GM18858 (cell line): ENCODE measurements around the gene CDH13.

Experiments used
- ATAC-seq: cut with Tn5 transposase; IDR thresholded peaks from one replicate; pipeline ENCODE4 v1.9.1; 2021; ENCODE audit not compliant: unreplicated experiment

The CDH13 gene

DNA sequence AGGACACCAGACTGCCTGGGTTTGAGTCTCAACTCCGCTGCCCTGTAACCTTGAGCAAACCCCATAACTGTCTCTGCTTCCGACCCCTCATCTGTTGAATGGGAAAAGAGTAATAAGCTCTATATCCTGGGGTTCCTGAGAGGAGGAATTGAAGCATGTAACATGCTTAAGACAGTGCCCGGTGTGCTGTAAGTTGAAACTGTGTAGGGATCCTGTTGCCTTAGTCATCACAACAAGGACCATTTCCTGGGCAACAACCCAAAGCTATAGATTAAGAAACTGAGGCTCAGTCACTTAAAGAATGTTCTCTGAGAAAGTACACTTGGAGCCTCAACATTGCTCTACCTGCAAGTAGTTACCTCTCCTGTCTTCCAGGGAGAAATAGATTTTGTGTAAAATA lies 23.0 kb downstream of the CDH13 start:
- ATAC-seq = no peak

DNA sequence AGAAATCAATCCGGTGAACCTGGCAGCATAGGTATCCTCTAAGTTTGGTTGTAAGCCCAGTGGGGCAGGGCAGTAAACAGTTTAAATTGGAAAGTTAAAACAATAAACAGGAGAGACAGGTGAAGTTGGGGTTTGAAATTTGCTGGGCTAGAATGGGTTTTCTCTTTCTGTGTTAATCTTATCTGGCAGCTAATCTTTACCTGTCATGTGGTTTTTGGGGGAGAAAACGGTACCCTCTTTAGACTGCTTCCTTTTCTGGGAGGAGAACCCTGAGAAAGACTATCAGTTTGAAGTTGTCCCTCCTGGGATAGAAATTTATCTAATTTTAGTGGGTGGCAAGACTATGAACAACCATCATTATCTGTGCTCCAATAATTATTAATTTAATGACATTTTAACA lies 24.0 kb downstream of the CDH13 start:
- ATAC-seq = no peak

DNA sequence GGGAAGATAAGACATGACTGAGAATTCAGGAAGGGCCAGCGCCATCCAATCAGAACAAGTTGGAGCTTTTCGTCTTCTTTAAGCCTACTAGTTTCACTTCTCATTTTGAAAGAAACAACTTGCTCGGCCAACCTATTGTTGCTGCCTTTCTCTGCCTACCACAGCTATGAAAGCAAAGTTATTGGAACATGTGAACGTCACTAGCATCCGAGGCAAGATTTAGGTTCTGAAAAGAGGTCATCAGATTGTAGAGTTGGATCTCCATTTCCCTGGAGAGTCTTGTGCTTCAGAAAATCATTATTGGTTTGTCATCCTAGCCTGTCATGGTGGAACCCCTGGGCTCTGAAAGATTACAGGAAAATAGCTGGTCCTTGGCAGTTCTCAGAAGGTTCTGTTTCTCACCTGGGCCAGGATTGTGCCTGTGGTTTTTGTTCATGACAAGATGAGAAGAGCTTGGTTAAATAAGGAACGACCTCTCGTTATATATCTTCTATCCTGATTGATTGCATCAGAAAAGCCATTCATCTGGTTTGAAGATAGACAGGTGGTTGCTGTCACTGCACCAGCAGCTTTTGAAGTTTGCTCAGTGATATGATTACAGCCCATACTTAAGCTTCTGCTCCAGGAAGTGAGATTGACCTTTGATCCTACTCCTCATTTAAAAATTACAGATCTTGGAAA lies 25.3 kb downstream of the CDH13 start:
- peak; percentile 40 for ATAC-seq

DNA sequence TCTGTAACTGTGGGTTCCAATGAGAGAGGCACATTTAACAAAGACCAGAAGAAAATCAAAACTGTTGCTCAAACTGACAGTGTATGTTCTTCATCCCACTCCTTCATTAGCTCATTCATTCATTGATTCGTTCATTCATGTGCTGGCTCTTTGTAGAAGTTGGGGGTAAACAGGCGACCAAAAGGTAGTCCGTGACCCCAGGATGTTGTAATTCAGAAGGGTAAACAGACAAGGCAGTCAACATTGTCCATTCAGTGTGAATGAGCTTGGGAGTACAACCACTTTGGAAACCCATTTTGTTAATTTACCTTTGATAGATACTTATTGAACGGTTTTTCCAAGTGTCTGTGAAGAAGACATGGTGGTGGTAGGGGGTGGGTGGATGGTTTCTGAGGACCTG lies 26.1 kb downstream of the CDH13 start:
- no peak for ATAC-seq

DNA sequence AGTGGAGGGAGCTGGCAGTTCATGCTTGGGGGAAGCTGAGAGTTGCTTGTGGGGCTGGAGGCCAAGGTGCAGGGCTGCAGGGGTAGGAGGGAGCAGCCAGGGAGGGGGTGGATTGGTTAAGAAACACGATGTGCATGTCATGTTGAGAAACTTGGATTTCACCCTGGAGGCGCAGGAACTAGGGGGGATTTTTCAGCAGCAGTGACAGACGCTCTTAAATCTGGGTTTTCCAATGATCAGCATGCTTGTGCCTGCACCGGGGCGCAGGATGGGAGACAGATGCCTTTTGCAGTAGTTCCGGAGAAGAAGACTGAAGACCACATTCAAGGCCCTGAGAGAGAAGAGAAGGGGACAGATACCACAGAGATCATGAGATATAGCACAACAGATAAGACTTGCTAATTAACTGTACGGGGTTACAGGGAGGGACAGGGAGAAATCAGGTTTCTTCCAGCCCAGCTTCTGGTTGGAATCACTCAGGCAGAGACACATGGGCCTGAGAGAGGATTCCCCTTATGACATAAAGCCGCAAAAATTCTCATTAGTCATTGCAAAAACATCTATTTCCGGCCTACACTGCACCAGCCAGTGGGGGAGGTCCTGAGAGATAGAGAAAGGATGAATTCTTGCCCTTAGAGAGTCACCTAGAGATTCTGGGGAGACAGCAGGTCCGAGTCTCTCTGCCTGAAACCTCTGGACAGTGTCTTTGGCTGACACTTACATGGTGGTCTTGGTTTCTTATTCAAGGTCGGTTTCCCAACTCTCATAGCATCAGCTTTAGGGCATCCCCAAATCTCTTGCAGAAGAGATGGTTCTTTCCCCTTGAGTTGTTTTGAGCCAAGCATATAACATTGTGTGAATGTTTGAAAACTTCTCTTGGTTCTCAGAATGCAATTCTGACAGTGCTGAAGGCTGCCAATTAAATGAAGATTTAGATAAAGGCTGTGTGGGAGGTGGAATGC lies 27.1 kb downstream of the CDH13 start:
- ATAC-seq = peak; percentile 75

DNA sequence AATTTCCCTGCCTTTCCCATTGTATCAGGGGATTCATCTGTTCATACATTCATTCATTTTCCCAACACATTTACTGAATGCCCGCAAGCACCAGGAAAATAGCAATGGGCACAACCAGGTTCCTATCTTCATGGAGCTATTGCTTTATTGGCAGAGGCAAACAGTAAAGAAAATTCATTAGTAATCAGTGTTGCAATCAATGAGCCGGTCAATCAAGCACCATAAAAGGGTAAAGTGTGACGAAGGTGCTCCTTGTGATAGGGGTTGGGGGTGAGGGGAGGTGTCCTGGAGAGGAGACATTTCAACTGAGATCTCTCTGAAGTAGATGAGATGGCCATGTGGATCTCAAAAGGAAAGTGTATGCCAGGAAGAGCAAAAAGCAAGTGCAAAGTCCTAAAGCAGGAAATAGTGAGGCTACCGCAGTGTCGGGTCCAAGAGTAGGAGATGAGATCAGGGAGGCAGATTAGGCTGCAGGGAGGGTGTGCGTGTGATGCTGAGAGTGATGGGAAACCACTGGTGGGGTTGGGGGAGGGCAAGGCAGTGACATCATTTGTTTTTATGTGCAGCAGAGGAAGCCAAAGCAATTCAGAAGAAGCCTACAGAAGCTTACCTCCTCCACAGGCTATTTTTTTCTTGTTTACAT lies 28.4 kb downstream of the CDH13 start:
- no peak for ATAC-seq

DNA sequence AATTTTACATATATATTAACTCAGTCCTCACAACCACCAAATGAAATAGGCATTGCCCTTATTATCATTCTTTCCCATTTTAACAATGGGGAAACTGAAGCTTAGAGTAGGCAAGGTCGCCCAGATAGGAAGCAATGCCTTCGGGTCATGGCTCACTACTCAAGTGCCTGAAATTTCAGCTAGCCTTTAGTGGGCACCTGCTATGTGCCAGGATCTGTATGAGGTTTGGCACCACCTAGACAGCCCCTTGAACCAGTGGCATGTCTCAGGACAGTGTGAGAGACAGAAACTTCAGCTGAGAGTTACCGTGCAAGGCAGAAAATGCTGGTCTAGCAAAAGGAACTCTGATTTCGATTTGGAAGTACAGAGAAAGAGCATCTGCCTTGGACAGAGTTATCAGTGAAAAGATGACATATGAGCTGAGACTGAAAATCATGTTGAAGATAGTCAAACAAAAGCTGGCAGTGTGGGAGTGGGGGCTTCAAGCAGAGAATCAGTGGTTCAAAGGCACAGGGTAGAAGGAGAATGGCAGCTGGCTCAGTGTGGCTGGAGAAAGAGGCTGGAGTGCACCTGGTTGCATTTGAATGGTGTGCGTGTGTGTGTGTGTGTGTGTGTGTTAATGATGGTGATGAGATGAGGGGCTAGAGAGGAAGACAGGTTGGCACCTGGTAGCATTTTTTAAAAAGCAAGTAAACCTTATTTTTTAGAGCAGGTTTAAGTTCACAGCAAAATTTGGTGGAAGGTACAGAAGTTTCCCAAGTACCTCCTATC lies 29.1 kb downstream of the CDH13 start:
- no peak for ATAC-seq

DNA sequence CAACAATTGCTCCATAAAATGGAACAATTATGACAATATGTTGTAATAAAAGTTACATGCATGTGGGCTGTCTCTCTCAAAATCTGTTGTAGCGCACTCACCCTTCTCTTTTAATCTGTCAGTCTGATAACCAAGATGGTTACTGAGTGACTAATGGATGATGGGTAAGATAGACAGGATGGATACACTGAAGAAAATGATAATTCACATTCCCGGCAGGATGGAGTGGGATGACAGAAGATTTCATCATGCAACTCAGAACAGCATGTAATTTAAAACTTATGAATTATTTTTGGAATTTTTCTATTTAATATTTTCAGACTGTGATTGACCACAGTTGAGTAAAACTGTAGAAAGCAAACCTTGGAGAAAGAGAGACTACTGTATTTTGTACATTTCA lies 30.5 kb downstream of the CDH13 start:
- no peak for ATAC-seq

DNA sequence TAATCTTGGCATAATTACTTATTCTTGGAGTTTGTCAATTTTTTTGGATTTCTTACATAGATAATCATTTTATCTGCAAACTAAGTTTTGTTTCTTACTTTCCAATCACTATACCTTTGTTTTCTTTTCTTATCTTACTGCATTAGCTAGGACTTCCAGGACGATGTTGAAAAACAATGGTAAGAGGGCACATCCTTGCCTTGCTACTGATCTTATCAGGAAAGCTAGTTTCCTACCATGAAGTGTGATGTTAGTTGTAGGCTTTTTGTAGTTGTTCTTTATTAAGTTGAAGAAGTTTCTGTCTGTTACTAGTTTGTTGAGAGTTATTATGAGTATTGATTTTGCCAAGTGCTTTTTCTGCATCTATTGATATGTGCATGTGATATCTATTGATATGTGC lies 31.0 kb downstream of the CDH13 start:
- no peak for ATAC-seq

DNA sequence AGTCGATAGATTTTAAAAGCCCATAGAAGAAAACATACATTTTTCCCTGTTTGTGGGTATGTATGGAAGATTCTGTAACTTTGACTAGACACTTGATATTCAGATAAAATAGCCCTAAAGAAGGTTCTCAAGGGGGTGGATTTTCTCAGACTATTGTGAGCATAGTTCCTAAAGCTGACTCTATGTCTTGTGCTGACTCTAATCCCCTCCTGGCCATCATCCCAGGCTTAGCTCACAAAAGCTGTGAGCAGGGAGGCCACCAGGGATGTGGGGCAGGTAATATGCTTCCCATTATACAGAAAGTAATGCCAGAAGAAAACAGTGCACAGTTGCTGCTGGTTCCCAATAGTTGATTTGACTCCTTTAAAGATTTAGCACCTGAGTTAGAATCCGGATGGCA lies 32.0 kb downstream of the CDH13 start:
- no peak for ATAC-seq

DNA sequence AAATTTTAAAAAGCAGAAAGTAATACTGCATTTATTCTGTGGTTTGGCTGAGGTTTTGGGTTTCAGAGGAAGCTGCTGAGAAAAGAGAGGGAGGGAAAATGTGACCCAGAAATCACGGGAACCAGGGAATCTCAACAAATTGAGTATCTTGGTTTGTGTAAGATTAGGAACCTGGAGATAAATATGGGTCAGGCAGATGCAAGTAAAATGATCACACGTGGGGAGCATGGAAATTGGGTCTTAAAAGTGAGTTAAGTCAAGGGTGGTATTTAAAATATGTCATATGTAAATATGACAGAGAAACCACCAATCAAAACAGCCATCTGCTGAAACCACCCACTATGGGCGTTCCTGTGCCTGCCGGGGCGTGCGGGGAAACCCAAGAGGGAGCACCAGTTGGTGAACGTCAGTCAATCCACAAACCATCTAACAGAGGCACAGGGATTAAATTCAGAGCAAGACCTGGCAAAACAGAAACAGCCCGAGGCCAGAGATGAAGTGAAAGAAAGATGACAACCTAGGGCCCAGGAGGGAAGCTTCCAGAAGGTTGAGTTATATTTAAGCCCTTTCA lies 33.4 kb downstream of the CDH13 start:
- ATAC-seq = no peak

DNA sequence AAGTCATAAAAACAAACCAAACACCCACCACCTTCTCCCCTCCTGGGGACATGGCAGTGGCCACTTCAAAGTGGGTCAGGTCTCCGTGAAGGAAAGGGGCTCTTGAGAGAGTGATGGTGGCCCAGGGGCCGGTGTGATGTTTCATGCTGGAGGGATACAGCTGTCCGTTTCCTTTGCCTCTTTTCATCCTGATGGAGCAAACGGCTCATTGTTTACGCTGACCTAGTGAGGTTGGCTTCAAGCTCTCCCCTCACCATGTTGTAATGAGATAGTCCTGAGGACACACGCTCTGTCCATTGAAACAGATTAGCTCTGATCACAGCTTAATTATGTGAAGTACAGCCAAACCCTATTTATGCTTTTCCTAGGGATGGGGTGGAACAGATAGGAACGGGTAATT lies 34.2 kb downstream of the CDH13 start:
- ATAC-seq = no peak

DNA sequence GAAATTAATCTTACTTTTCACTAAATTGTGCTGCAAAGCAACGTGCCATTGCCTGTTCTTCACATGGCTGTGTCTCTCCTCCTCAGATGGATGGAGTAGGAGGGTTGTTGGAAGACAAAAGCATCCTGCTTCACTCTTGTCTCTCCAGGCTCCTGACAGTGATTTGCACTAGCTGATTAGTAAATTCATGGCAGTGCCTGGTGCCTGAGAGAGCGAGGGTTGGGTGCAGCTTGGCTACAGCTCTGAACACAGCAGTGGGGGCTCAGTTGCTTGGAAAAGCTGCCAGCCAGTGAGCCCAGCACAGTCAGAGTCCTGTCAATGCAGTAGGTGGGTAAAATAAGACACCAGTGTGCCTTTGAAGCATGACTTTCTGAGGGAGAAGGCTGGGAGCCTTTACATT lies 37.4 kb downstream of the CDH13 start:
- no peak for ATAC-seq

DNA sequence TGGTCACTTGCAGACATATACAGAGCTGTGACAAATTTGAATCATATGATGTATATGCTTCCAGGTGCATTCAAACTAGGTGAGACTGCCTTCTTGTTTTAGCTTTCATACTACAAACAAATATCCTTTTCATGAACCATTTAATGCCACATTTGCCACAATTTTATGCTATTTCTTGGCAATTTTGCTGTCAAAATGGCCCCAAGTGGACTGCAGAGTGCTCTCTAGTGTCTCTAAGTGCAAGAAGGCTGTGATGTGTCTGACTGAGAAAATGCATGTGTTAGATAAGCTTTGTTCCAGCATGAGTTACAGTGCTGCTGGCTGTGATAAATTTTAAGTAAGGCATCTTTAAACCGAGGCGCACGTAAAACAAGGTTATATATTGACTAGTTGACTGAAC lies 38.3 kb downstream of the CDH13 start:
- ATAC-seq = no peak

DNA sequence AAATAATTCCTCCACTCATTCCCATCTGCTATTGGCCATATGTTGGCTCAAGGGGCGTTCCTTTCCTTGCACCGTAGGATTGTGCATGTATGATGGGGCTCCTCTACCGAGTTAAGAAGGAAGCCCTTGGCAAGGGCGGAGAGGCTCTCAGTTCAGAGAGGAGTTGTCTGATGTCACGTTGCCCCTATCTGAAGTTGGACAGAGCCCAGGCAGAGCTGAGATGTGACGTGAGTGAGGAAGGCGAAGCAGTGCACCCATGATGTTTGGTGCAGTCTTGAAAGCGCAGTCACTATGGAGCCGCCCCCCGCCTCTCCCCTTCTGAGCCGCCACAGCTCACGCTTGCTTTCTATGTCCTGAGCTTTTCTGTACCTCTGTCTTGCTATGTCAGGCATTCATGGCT lies 40.7 kb downstream of the CDH13 start:
- no peak for ATAC-seq

DNA sequence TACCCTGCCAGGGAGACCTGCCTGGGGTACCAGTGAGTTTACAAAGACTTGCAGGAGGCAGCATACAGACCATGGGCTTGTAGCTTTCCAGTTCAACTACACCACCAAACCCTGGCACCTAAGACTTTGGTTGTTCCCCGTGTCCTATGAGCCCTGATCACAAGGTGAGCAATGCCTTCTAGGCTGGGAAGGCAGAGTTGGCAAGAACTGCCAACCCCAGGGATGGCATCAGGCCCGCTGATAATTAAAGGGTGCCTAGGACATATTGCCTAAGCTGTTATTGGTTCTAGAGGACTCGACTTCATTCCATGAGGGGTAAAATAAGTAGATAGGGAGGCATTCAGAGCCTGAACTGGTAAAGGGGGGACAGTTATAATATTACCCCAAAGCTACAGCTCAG lies 41.3 kb downstream of the CDH13 start:
- no peak for ATAC-seq

DNA sequence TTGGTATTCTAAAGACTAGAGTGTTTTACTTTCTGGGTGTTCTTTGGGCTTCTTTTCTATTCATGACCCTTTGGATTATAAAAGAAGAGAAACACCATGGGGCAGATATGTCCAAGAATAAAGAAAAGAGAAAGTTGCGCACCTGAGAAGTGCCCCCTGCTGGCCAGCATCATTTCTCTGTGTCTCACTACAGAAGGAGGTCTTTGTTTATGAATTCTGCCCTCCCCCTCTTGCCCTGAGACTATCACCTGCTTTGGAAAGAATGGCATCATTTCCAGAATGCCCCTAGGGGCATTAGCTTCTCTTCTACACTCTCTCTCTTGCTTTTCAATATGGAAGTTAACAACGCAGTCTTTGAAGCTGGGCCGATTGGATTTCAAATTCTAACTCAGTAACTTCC lies 45.0 kb downstream of the CDH13 start:
- ATAC-seq = no peak

DNA sequence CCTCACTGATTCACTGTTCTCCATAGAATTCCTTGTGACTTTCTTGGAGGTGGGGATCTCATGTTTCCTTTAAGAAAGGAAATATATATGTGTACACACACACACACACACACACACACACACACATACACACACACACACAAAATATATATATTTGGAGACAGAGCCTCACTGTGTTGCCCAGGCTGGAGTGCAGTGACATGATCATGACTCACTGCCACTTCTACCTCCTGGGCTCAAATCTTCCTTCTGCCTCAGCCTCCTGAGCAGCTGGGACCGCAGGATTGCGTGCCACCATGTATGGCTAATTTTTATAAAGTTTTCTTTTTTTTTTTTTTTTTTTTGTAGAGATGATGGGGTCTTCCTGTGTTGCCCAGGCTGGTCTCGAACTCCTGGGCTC lies 45.9 kb downstream of the CDH13 start:
- ATAC-seq = no peak

DNA sequence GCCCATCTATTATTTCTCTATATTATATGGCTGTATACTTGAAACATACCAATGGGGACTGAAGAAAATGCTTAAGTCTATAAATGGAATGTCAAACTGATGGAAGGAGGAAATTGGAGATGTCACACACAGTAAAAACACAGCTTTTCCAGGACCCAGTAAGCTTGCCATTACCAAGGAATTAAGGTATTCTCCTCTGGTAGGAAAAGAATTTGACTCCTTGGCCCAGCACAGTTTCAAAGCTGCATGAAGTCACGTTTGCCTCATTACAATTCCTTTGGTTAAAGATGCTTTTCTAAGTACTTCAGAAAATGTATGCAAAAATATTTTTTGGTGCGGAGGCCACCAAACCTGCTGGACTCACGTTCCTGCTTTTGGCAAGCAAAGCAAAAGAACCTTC lies 48.5 kb downstream of the CDH13 start:
- no peak for ATAC-seq

DNA sequence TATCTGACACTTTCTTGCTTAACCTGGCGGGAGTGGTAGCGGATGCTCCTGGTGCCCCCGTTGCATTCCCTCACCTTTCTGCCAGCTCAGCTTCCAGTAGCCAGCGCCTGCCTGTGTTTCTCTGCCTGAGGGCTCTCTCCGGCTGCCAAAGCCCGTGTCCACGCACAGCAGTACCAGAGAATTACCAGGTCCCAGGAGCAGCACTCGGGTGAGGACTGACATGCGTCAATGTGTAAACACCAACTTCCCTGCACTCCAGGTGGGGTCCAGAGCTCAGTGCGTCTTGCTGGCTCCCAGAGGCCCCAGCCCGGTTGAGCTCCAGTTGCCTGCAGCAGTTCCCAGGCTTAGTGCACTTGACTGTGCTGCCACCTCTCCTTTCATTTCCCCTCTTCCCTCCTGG lies 54.8 kb downstream of the CDH13 start:
- no peak for ATAC-seq

DNA sequence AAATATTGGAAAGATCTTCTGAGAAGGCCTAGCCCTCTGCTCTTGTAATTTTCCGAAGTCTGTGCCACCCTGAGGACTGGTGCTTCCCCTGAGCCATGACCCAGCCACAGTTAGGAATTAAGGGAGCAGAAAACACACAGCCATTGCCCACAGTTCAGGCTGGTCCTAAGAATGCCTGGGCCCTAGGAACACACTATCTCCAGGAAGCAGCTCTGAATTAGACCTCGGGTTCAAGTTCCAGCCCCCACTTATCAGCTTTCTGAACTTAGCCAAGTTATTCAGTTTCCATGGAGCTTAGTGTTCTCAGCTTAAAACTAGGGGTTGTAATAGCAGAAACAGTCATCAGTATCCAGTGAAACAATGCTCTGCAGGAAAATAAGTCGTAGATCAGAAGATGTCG lies 56.0 kb downstream of the CDH13 start:
- ATAC-seq = no peak
